ENCODE results near the gene PRKCZ. TPM values are rescaled to one million over a fixed set of nuclear protein-coding genes. Genes with fewer than 3 reads are reported as not detected.

Gene PRKCZ
- total and polyA plus RNA-seq, 2 of the 4 experiments (the other 2 are of a cell fraction): 2.0 to 3.5 TPM

DNA sequence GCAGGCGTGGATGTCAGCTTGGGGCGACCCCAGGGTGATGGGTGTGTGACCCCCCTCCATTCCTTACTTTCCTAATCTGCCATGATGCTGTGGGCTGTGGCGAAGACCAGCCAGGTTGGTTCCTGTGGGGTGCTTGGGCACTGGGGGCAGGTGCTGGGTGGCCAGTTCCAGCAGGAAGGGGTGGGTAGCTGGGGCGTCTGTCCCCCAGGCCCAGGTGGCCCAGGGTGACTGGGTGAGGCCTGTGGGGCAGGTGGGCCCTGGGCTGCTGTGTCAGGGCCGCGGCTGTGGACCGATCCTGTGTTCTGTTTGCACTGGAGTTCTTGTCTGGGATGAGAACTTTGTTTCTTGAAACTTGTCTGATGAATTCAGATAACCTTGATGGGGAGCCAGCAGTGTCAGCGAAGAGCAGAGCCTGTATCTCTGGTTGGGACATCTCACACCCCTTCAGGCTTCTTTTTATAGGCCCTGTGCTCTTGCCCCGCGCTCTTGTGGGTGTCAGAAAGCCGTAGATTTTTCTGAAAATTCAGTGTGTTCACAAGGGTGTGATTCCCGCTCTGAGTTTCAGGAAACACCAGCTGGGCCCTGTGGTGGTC lies 3.7 kb downstream of the PRKCZ start:
- ChIA-PET CTCF (interaction anchor here (1.5 kb wide), 1 partner anchor 9 kb away, joined by 4 read pairs; no protein-coding TSS in a partner anchor), POLR2A (ENCODE audit: unreplicated experiment) (no interaction called here)
- Histone ChIP-seq H3K9me3 (ENCODE audit: control insufficient read depth, insufficient read depth, low read length) (no peaks in the 10 kb centered on the region; the same call in 1 of the 2 replicates), H3K23ac (ENCODE audit: low read depth, low read length) (no peak overlapping the region), H4K20me1 (ENCODE audit: insufficient read depth, low read length) (no peaks in the 10 kb centered on the region), H2AK9ac (replicated peaks; ENCODE audit: low read depth, low read length, poor library complexity) (no peak overlapping the region), H2BK15ac (ENCODE audit: low read depth, low read length) (no peak overlapping the region), H3K4me1 (ENCODE audit: control insufficient read depth, insufficient read depth, low read length) (no peaks in the 10 kb centered on the region), H2AK5ac (ENCODE audit: low read depth, low read length) (no peak overlapping the region), H3K14ac (replicated peaks; ENCODE audit: low read depth, low read length) (no peak overlapping the region), H3K4me3 (ENCODE audit: insufficient read depth, low read depth, low read length) (no peak overlapping the region), H3K27me3 (ENCODE audit: control insufficient read depth, insufficient read depth, low read length) (peaks cover 39% of the 10 kb centered on the region), H2AFZ (replicated peaks; ENCODE audit: low read length, poor library complexity) (no peak overlapping the region), H3K18ac (ENCODE audit: low read depth, low read length) (no peak overlapping the region), H2BK5ac (ENCODE audit: low read depth, low read length, poor library complexity, severe bottlenecking) (no peak overlapping the region), H3K79me1 (ENCODE audit: low read depth in 1 of 2, low read length in 2 of 2) (no peaks in the 10 kb centered on the region), H3K9ac (ENCODE audit: low read depth, low read length) (no peak overlapping the region), H3K56ac (ENCODE audit: extremely low read depth, insufficient read depth, low read length) (no peak overlapping the region), H4K8ac (ENCODE audit: low read depth in 2 of 2, low read length in 2 of 2) (no peak overlapping the region), H3K9me1 (ENCODE audit: insufficient read depth, low read length) (no peaks in the 10 kb centered on the region), H3K4ac (ENCODE audit: low read depth, low read length) (no peak overlapping the region), H2BK120ac (ENCODE audit: low read depth, low read length) (no peak overlapping the region), H3K4me2 (ENCODE audit: low read depth, low read length) (no peak overlapping the region), H4K91ac (ENCODE audit: insufficient read depth, low read depth, low read length) (no peak overlapping the region), H3K36me3 (ENCODE audit: control insufficient read depth, insufficient read depth, low read length) (no peaks in the 10 kb centered on the region), H2BK20ac (ENCODE audit: low read depth, low read length) (no peak overlapping the region), H4K5ac (ENCODE audit: low read depth, low read length) (no peak overlapping the region), H3K27ac (ENCODE audit: insufficient read depth, low read length) (no peak overlapping the region)
- no TSS peak for BruUV-seq (replicated peaks)
- intact Hi-C loops (cut with micrococcal nuclease): no loop called here
- in situ Hi-C loops (cut with MboI; ENCODE audit: low sequenced_read_pairs): no loop called here
- 92% methylated on average over 2 of the region's 12 CpGs; no CpG with 5 or more reads in 1 of the 2 experiments for WGBS, 2 experiments (ENCODE audit: extremely low coverage in 2 of 2, insufficient read length in 1 of 2)
- TF ChIP-seq POLR2A (IDR thresholded peaks at IDR 0.05; ENCODE audit: low read depth, low read length) (no peak), CEBPB (IDR thresholded peaks at IDR 0.05; ENCODE audit: low read depth, low read length) (no peak), RAD21 (IDR thresholded peaks at IDR 0.05; ENCODE audit: low read length) (no peak), CHD1 (IDR thresholded peaks at IDR 0.05; ENCODE audit: low read depth, low read length) (no peak), NFE2L2 (IDR thresholded peaks at IDR 0.05; ENCODE audit: low read depth, low read length) (no peak), RCOR1 (IDR thresholded peaks at IDR 0.05; ENCODE audit: insufficient replicate concordance, low read length) (no peak), RFX5 (IDR thresholded peaks at IDR 0.05; ENCODE audit: low read depth, low read length) (no peak), BHLHE40 (IDR thresholded peaks at IDR 0.05; ENCODE audit: low read depth, low read length) (no peak), MAZ (IDR thresholded peaks at IDR 0.05; ENCODE audit: borderline replicate concordance, low read depth, low read length) (no peak), SMC3 (IDR thresholded peaks at IDR 0.05; ENCODE audit: low read depth, low read length) (no peak), MAFK (IDR thresholded peaks at IDR 0.05; ENCODE audit: low read depth, low read length) (no peak), FOS (IDR thresholded peaks at IDR 0.05; ENCODE audit: low read depth, low read length) (no peak), MXI1 (IDR thresholded peaks at IDR 0.05; ENCODE audit: borderline replicate concordance, low read depth, low read length) (no peak)
- TF ChIP-seq, protein P1, sequence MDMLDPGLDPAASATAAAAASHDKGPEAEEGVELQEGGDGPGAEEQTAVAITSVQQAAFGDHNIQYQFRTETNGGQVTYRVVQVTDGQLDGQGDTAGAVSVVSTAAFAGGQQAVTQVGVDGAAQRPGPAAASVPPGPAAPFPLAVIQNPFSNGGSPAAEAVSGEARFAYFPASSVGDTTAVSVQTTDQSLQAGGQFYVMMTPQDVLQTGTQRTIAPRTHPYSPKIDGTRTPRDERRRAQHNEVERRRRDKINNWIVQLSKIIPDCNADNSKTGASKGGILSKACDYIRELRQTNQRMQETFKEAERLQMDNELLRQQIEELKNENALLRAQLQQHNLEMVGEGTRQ (IDR thresholded peaks at IDR 0.05; ENCODE audit: low read depth, low read length): no peak
- TF ChIP-seq, protein P2, sequence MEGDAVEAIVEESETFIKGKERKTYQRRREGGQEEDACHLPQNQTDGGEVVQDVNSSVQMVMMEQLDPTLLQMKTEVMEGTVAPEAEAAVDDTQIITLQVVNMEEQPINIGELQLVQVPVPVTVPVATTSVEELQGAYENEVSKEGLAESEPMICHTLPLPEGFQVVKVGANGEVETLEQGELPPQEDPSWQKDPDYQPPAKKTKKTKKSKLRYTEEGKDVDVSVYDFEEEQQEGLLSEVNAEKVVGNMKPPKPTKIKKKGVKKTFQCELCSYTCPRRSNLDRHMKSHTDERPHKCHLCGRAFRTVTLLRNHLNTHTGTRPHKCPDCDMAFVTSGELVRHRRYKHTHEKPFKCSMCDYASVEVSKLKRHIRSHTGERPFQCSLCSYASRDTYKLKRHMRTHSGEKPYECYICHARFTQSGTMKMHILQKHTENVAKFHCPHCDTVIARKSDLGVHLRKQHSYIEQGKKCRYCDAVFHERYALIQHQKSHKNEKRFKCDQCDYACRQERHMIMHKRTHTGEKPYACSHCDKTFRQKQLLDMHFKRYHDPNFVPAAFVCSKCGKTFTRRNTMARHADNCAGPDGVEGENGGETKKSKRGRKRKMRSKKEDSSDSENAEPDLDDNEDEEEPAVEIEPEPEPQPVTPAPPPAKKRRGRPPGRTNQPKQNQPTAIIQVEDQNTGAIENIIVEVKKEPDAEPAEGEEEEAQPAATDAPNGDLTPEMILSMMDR (conservative IDR thresholded peaks at IDR 0.05; ENCODE audit: low read depth, low read length): no peak
- TF ChIP-seq, protein P3, sequence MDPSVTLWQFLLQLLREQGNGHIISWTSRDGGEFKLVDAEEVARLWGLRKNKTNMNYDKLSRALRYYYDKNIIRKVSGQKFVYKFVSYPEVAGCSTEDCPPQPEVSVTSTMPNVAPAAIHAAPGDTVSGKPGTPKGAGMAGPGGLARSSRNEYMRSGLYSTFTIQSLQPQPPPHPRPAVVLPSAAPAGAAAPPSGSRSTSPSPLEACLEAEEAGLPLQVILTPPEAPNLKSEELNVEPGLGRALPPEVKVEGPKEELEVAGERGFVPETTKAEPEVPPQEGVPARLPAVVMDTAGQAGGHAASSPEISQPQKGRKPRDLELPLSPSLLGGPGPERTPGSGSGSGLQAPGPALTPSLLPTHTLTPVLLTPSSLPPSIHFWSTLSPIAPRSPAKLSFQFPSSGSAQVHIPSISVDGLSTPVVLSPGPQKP (IDR thresholded peaks at IDR 0.05; ENCODE audit: borderline replicate concordance, low read depth, low read length): no peak
- no peak for DNase-seq
- dilution Hi-C loops (cut with HindIII; ENCODE audit: low sequenced_read_pairs, unreplicated experiment): no loop called here
- no peak for ATAC-seq (ENCODE audit: low read depth)
